Measurements from ENCODE around the gene DTX1.

Gene DTX1

GRCh38 chr12:113021500-113021899, 35.0 kb upstream of the DTX1 start:
- Mint-ChIP-seq H3K4me3 (no peak overlapping the region), H3K36me3 (ENCODE audit: low read depth) (no peaks in the 10 kb centered on the region), H3K27ac (no peak overlapping the region), H3K27me3 (ENCODE audit: low read depth) (peaks cover 35% of the 10 kb centered on the region), H3K4me1 (peaks cover 10% of the 10 kb centered on the region), H3K9me3 (peaks cover 1% of the 10 kb centered on the region)
- TF ChIP-seq CTCF (IDR thresholded peaks at IDR 0.05; ENCODE audit: unreplicated experiment in 3 of 3), result no peak

DNA sequence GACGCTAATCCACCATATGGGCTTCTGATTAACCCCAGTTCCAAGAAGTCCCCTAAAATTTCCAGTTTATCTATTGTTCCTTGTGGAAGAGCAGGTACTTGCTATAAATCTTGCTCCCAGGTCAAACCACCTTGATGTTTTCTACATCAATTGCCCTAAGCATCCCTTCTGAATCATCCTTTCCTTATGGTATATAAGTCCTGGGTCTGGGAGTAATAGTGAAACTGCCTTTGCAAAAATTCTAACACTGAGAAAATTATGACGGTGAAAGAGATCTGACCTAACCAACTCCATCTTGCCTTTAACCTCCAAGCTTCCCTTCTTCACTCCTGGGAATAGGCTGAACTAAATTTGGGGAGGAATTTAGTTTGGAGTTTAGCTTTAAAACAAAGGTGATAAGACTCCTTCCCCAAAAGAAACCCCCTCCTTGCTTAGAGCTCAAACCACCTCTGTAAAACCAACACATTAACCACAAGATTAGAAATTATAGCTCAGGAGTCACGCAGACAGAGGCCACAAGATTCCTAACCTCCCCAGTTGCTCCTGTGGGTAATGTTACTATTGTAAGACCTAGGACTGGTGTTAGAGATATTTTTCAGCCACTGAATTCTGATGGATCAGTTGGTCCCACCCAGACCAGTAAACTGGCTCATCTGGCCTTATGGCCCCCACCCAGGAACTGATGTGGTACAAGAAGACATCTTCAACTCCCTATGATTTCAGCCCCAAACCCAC, 33.8 kb upstream of the DTX1 start:
- no peaks in the 10 kb centered on the region for H3K36me3 Mint-ChIP-seq (ENCODE audit: low read depth)
- H3K4me3 Mint-ChIP-seq, result no peak overlapping the region
- TF ChIP-seq CTCF (IDR thresholded peaks at IDR 0.05; ENCODE audit: unreplicated experiment in 3 of 3), result no peak
- peaks cover 10% of the 10 kb centered on the region for H3K4me1 Mint-ChIP-seq
- no peak overlapping the region for H3K27ac Mint-ChIP-seq
- peaks cover 42% of the 10 kb centered on the region for H3K27me3 Mint-ChIP-seq (ENCODE audit: low read depth)
- H3K9me3 Mint-ChIP-seq, result peaks cover 4% of the 10 kb centered on the region

DNA sequence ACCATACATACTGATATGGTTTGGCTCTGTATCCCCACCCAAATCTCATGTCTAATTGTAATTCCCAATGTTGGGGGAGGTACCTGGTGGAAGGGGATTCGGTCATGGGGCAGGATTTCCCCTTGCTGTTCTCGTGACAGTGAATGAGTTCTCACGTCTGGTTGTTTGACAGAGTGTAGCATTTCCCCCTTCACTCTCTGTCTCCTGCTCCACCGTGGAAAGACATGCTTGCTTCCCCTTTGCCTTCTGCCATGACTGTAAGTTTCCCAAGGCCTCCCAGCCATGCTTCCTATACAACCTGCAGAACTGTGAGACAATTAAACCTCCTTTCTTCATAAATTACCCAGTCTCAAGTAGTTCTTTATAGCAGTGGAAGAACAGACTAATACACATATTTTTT, 28.8 kb upstream of the DTX1 start:
- TF ChIP-seq CTCF (IDR thresholded peaks at IDR 0.05; ENCODE audit: unreplicated experiment in 3 of 3), result no peak
- H3K4me3 Mint-ChIP-seq, result no peak overlapping the region
- peaks cover 4% of the 10 kb centered on the region for H3K9me3 Mint-ChIP-seq

DNA sequence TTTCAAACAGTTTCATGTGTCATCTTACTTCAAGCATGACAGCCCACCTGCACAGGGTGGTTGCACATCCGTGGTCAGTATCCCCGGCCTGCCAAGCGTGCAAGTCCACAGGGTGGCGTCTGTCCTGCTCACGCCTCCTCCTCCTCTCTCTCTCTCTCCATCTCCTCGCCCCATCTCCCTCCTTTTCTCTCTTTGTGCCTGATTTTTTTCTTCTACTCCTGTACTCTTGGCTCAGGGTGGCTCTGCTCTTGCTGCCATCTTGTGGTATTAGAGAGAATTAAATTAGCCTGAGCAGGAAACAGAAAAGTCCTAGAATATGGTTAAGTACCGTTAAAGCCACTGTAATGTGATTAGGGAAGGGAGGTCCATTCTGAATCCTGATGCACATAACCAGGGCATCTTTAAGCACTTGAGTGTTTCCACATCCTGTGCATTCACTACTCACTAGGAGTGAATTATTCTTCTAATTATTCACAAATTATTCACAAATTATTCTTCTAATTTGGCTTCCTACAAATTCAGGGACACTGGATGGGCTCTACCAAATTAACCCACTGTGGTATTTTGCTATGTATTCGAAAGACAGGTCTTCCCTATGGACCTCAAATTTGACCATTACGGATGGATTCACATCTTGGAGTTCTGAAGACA, 25.5 kb upstream of the DTX1 start:
- Mint-ChIP-seq H3K4me1 (no peaks in the 10 kb centered on the region), H3K27ac (no peak overlapping the region), H3K9me3 (peaks cover 6% of the 10 kb centered on the region)

More for the DNA sequence above, 28.8 kb upstream of the DTX1 start:
- Mint-ChIP-seq H3K36me3 (ENCODE audit: low read depth) (no peaks in the 10 kb centered on the region), H3K27ac (no peak overlapping the region), H3K27me3 (ENCODE audit: low read depth) (peaks cover 44% of the 10 kb centered on the region), H3K4me1 (no peaks in the 10 kb centered on the region)

DNA sequence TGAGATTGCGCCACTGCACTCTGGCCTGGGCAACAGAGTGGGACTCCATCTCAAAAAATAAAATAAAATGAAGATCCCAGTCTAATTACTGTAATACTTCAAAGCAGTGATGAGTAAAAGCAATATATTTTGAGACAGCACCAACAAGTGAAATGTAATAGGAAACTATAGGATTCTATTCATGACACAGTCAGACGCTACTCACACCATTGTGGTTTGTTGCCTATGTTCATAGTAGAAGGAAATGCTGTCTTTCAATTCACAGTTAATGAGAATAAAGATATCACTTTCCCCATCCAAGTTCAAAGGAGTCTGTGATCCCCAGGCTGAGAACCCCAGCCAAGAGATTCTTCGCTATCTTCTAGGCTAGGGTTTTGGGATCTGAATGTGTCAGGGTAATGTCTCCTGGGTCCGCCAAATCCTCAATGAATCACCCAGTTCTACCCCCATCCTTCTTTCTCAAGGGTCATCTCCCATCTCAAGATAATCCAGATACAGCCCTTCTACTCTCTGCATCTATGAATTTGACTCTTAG, 16.6 kb upstream of the DTX1 start:
- no peaks in the 10 kb centered on the region for H3K4me1 Mint-ChIP-seq
- TF ChIP-seq CTCF (IDR thresholded peaks at IDR 0.05; ENCODE audit: unreplicated experiment in 3 of 3), result no peak
- peaks cover 36% of the 10 kb centered on the region for H3K27me3 Mint-ChIP-seq (ENCODE audit: low read depth)
- no peaks in the 10 kb centered on the region for H3K36me3 Mint-ChIP-seq (ENCODE audit: low read depth)
- no peak overlapping the region for H3K4me3 Mint-ChIP-seq
- H3K27ac Mint-ChIP-seq, result no peak overlapping the region
- H3K9me3 Mint-ChIP-seq, result no peaks in the 10 kb centered on the region

More for the DNA sequence above, 25.5 kb upstream of the DTX1 start:
- TF ChIP-seq CTCF (IDR thresholded peaks at IDR 0.05; ENCODE audit: unreplicated experiment in 3 of 3), result peak; percentile 68 to 78 (median 77)
- Mint-ChIP-seq H3K4me3 (no peak overlapping the region), H3K27me3 (ENCODE audit: low read depth) (peaks cover 30% of the 10 kb centered on the region), H3K36me3 (ENCODE audit: low read depth) (no peaks in the 10 kb centered on the region)
